Activated CD8-positive, alpha-beta memory T cell treated with anti-CD3 and anti-CD28 coated beads, Interleukin-2, amount 50 U/mL, for 24 hours (primary cell): ENCODE results near the gene RAB5B.
"Not testable (repeated sequence)": the region's sequence is repeated elsewhere in the genome, so short reads cannot be mapped to it uniquely, and the experiment has no call there.

ENCODE experiments used
- DNase-seq: peaks from one replicate; pipeline ENCODE4 v3.0.0-alpha.2; 2020; ENCODE audit errors: extremely low read depth

RAB5B gene

GRCh38 chr12:55983232-55983842, 9.5 kb downstream of the RAB5B start:
- no peak for DNase-seq

GRCh38 chr12:55984861-55985260, 11.0 kb downstream of the RAB5B start:
- DNase-seq: no peak

DNA sequence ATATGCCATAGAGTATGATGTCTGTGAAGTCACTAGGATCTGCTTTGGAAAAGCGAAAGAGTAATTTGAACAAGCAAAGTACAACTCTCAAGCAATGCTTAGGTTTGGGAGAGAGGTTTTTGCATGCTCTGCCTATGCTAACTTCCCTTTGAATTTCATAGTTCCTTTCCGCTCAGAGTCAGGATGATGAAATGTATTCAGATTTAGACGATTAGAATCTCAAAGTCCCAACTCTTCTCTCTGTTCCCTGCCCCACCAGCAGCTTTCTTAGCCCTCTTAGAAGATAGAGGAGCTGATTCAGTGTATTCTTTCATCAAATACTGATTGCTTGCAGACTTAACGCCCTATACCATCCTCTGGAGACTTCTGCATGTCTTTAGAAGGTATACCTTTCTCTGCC, 11.5 kb downstream of the RAB5B start:
- DNase-seq: no peak

DNA sequence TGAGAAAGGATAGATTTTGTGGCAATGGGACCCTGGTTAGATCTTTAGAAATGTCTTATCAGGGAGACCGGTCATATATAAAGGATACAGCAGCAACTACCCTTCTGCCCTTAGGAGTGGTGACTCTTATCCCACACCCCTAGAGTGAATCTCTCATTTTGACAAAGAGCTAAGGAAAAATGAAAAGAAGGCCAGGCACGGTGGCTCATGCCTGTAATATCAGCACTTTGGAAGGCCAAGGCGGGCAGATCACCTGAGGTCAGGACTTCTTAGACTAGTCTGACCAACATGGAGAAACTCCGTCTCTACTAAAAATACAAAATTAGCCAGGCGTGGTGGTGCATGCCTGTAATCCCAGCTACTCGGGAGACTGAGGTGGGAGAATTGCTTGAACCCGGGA, 12.1 kb downstream of the RAB5B start:
- DNase-seq: not testable (repeated sequence)

DNA sequence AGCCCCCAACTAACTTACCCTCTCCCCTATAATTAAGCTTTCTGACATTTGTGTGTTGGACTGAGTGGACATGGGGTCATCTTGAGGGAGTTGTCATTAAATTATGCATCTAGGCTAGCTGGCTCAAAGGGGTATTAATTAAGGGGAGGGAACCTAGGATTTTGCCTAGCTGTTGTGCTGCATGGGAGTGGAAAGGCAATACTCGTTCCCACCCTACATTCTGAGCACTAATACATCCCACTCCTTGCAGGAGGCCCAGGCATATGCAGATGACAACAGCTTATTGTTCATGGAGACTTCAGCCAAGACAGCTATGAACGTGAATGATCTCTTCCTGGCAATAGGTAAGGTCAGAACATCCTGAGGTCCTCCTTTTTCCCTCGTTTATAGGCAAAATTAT, 17.2 kb downstream of the RAB5B start:
- no peak for DNase-seq

- DNase-seq: no peak
These were observed 19.5 kb downstream of the RAB5B start for GRCh38 chr12:55993230-55993853.

DNA sequence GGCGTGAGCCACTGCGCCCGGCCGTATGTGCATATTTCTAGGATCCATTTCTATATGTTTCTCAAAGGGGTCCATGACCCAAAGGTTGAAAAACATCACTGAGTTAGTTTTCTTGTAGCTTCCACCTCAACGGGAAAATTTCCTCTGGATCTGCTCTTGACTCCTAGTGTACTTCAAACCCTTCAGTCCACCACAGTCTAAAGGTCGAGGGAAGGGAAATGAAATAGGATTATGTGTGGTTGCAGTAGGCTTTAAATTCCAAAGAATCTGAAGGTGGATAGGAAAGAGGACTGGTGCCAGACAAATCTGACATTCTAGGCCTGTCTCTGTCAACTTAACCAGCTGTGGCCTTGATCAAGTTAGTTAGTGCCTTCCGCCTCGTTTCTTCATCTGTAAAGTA, 21.5 kb downstream of the RAB5B start:
- DNase-seq: no peak

DNA sequence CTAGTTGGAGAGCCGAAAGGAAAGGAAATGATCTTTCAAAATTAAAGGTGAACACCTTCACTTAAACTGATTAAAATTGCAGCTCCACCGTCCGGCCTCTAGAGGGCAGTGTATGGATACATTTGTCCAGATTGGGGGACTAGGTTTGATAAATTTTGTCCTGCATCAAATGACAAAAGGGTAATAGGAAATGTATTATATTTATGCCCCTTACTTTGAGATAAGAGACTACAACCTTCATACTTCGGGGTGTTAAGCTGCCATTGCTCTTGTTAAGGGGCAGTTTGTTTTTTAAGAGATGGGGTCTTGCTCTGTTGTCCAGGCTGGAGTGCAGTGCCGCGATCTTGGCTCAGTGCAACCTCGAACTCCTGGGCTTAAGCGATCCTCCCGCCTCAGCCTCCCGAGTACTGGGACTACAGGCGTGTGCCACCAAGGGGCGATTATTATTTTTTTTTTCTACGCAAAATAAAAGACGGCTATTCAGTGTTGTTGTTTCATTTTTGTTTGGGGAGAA, 22.4 kb downstream of the RAB5B start:
- no peak for DNase-seq

DNA sequence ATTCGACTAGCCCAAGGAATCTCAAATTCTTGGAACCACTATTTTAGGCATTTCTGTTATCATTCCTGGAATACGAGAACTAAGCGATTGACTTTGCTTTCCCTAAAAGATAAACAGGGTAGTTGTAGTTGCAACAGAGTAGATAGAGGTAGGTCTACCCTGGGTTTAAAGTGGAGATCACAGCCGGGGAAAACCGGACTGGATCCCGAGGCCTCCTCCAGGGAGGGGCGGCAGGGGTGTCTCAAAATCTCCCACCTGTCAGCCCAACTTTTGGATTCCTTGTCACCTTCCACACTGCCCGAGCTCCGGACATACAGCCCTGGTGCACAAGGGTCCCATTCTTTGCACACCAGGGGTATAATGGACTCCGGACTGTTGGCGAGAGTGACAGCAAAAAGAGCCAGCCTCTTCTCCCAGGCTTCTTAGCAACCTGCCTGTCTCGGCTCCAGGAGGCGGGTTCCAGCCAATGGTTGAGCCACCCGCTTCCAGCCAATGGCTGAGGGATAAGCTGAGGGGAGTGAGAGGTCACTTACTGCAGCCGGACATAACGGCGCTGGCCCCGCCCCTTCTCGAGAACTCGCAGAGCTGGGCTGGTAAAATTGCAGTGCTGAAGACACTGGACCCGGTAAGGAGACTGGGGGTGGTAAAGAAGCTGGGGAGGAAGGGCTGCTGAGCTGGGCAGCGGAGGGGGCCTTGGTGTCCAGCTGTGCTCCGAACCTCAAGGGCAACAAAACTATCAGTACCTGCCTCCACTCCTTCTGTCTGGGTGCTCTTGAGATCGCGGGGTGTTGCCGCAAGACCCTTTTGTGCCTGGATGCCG, 23.0 kb downstream of the RAB5B start, which contains the start of gene SUOX:
Gene SUOX, plus strand, starts transcription at position 562 of the 820 bp plus-strand sequence. CDS start 4,946 bp downstream, outside the sequence.
- no peak for DNase-seq

GRCh38 chr12:55997535-55997859, 23.6 kb downstream of the RAB5B start:
- no peak for DNase-seq

- DNase-seq: not testable (repeated sequence)
These were observed 25.6 kb downstream of the RAB5B start for GRCh38 chr12:55999522-55999921.

DNA sequence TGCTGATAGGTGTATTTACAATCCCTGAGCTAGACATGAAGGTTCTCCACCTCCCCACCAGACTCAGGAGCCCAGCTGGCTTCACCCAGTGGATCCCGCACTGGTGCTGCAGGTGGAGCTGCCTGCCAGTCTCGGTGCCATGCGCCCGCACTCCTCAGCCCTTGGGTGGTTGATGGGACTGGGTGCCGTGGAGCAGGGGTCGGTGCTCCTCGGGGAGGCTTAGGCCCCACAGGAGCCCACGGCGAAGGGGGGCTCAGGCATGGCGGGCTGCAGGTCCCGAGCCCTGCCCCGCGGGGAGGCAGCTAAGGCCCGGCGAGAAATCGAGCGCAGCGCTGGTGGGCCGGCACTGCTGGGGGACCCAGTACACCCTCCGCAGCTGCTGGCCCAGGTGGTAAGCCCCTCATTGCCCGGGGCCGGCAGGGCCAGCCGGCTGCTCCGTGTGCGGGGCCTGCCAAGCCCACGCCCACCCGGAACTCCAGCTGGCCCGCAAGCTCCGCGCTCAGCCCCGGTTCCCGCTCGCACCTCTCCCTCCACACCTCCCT, 26.2 kb downstream of the RAB5B start:
- not testable (repeated sequence) for DNase-seq

- DNase-seq: no peak
These were observed 27.7 kb downstream of the RAB5B start for GRCh38 chr12:56001487-56002100.

GRCh38 chr12:56003376-56003775, 29.5 kb downstream of the RAB5B start:
- not testable (repeated sequence) for DNase-seq

- DNase-seq: no peak
These were observed 30.3 kb downstream of the RAB5B start for GRCh38 chr12:56004211-56004610.

DNA sequence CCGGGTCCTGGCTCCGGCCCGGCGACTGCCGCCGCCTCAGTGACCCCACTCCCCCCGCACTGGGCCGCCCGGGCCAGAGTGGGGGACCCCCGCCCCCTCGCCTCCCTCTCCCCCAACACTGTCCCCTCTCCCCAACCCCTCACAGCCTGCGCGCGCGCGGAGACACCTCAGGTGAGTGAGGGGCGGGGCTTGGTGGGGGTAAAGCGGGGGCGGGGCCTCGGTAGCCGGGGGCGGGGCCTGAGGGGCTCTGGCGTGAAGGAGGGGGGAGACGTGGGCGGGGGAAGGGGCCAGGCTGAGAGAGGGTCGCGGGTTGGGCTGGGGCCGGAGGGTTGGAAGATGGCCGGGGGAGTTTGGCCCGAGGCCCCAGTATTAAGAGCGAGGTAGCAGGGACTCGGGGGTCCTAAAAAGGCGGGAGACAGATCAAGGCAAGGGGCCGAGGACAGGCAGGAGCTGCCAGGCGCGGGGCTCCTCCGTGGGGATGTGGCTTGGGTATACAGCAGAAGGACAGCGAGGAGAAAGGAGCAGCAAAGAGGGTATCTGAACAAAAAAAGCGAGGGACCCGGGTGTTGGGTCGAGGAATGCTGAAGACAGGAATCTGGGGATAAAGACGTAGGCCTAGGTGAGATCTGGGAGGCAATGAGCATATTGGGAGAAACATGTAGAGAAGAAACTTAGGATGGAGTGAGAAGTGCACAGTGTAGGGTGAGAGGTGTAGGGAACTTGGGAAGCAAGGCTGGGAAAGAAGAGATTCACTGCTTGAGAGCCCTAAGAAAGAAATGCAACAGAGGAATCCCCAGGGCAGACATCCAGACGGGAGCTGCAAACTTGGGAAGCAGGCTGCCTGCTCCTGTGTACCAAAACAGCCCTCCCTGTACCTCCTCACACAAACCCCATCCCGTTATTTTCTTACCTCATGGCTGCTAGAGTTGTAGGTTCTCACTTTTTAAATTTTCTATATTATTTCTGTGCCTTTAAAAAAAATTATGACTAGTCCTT, 34.0 kb downstream of the RAB5B start:
- DNase-seq: no peak

- DNase-seq: no peak
These were observed 36.3 kb downstream of the RAB5B start for GRCh38 chr12:56010111-56010570.

DNA sequence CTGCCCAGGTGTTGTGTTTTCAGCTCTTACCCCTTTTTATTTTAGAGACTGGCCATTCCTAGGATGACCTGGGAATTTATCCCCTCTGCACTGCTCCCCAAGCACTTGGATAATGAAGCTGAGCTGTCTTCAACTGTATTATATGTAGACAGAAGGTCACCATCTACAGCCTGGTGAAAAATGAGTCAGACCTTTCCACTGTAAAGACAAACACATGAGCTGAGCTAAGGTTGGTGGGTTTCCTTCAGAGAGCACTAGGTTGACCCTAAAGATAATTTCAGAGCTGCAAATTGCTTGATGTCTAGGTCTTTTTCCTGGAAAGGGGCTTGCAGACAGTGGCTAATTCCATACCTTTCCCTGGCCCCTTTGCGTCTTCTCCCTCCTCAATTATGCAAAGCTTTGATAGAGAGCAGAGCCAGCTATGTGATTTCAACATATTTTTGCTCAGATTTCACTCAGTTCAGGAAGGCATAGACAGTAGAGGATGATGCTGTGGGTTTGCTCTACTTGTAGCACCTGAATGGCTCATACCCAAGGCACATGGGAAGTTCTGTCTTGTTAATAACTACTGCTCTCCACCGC, 37.7 kb downstream of the RAB5B start:
- no peak for DNase-seq

DNA sequence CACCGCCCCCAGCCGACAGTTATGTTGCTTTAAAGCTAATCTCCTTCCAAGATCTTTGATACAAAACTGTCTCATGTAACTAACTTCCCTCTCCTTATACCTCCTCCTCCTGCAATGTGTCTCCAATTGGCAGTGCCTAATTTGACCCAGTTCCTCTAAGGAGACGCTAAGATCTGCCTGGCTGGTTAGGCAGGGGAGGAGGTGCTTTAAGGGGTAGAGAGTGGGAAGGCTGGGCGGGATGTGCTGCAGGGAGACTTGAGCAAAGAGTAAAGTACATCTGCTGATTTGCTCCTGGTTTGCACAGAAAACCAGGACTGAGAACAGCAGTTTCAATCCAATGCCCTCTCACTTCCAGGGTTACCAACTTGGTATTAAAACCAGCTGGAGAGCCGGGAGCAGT, 39.6 kb downstream of the RAB5B start:
- no peak for DNase-seq

GRCh38 chr12:56014205-56014604, 40.3 kb downstream of the RAB5B start:
- DNase-seq: no peak
